Measurements from ENCODE around the gene ZNF574. TPM values are rescaled to one million over a fixed set of nuclear protein-coding genes. Genes with fewer than 3 reads are reported as not detected.

Gene ZNF574
- total RNA-seq, 1 experiment from 2014 or later: 35.6 TPM

- Histone ChIP-seq H3K9me3 (ENCODE audit: control insufficient read depth, low read depth, low read length) (no peaks in the 10 kb centered on the region), H3K23ac (ENCODE audit: insufficient read length, low read depth, low read length) (no peak overlapping the region), H2BK120ac (ENCODE audit: low read depth, low read length, poor library complexity, severe bottlenecking) (no peak overlapping the region), H4K8ac (replicated peaks; ENCODE audit: insufficient read length, low read depth, low read length) (no peak overlapping the region), H3K79me1 (ENCODE audit: insufficient read depth, low read depth, low read length, poor library complexity, severe bottlenecking) (no peaks in the 10 kb centered on the region), H3K14ac (ENCODE audit: insufficient read depth, low read length) (no peak overlapping the region), H2AK5ac (ENCODE audit: insufficient read length, low read length) (no peak overlapping the region), H3K4me1 (ENCODE audit: insufficient read depth, low read length) (no peaks in the 10 kb centered on the region), H3K4me2 (ENCODE audit: insufficient read depth, insufficient read length, low read length) (no peak overlapping the region), H3K56ac (ENCODE audit: insufficient read length, low read depth, low read length) (no peak overlapping the region), H3K9ac (ENCODE audit: extremely low read depth, insufficient read length, low read length) (no peak overlapping the region), H4K91ac (ENCODE audit: insufficient read length, low read depth, low read length) (no peak overlapping the region), H3K18ac (ENCODE audit: insufficient read length, low read depth, low read length) (no peak overlapping the region), H3T11ph (ENCODE audit: low read length) (no peak overlapping the region), H2BK20ac (ENCODE audit: low read depth, low read length, poor library complexity, severe bottlenecking) (no peak overlapping the region), H2BK5ac (ENCODE audit: insufficient read length, low read length) (no peak overlapping the region), H4K5ac (ENCODE audit: insufficient read length, low read depth, low read length) (no peak overlapping the region), H3K27me3 (ENCODE audit: insufficient read depth, low read length) (no peaks in the 10 kb centered on the region), H2AFZ (ENCODE audit: low read length) (no peak overlapping the region), H3K4ac (ENCODE audit: low read depth, low read length) (no peak overlapping the region), H3K27ac (ENCODE audit: insufficient read length, low read depth, low read length) (no peak overlapping the region), H2BK15ac (ENCODE audit: low read depth, low read length) (no peak overlapping the region), H3K79me2 (ENCODE audit: insufficient read depth, low read length) (no peaks in the 10 kb centered on the region), H2BK12ac (ENCODE audit: insufficient read length, low read depth, low read length) (no peak overlapping the region), H3K23me2 (ENCODE audit: insufficient read length, low read depth, low read length, poor library complexity, severe bottlenecking) (no peaks in the 10 kb centered on the region), H4K20me1 (ENCODE audit: control insufficient read depth, insufficient read depth, insufficient read length) (peaks cover 4% of the 10 kb centered on the region)
- no CpG with 5 or more reads among the region's 10 CpGs for WGBS (ENCODE audit: extremely low coverage, insufficient read length, low lambda C conversion rate)
- no peak for DNase-seq
- H3K27ac Mint-ChIP-seq: no peak overlapping the region; a peak in 2 of 7 replicates
- H3K4me1 Mint-ChIP-seq: no peaks in the 10 kb centered on the region
- TF ChIP-seq CTCF (conservative IDR thresholded peaks at IDR 0.05): no peak
- H3K9me3 Mint-ChIP-seq: no peaks in the 10 kb centered on the region
- H3K4me3 Mint-ChIP-seq: no peak overlapping the region
- H3K27me3 Mint-ChIP-seq (ENCODE audit: low read depth): no peaks in the 10 kb centered on the region
- H3K36me3 Mint-ChIP-seq (ENCODE audit: insufficient read depth in 1 of 3, low read depth in 3 of 3): peaks cover 39 to 74% (median 67%) of the 10 kb centered on the region in 3 experiments; a peak in 6 of 7 replicates
Measured at GRCh38 chr19:42052241-42052863, 23.6 kb upstream of the ZNF574 start.

Data from H9 (cell line).